Measurements from ENCODE around the gene NPFF.

Gene NPFF

DNA sequence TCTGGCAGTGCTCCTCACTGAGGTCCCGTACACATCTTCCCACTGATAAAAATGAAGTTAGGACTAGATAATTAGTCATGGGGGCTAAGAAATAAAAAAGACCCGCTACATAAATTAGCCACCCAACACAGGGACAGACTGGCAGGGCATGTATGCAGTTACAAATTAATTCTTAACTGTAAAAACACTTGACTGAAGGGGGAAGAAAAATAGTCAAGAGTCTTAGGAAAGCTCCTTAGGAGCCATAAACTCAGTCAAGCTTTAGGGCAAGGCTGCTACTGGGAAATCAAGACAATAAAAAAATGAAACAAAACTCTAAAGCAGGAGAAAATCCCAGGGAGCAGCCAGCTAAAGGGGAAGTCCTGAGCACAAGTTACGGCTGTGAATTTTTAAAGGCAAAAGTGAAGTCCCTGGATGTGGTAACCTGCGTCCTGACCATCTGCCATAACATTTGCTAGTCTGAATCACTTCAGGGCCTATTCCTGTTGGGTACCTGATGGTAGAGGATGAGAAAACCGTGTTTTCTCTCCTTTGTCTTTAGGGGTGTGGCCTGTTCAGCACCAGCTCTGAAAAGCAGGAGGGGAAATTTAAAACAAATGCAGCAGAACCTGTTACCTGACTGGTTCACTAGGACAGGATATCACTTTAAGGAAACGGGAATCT, 7.5 kb upstream of the NPFF start:
- no peak overlapping the region for H3K4me3 ChIP-seq (ENCODE audit: extremely low read depth, insufficient read depth, low read length, poor library complexity, severe bottlenecking)
- H3K4me1 ChIP-seq (ENCODE audit: control insufficient read depth, insufficient read depth, low read length, poor library complexity, severe bottlenecking): no peaks in the 10 kb centered on the region
- 88 to 95% methylated on average over 4 of the region's 6 CpGs for WGBS, 2 experiments (ENCODE audit: insufficient coverage in 2 of 2)
- no peak overlapping the region for H3K27ac ChIP-seq (ENCODE audit: low read depth, low read length, severe bottlenecking)
- H3K9me3 ChIP-seq (ENCODE audit: control insufficient read depth, low read length): no peaks in the 10 kb centered on the region
- peaks cover 96% of the 10 kb centered on the region for H3K36me3 ChIP-seq (ENCODE audit: control insufficient read depth, insufficient read depth, low read length)

- H3K9me3 ChIP-seq (ENCODE audit: control insufficient read depth, low read length): no peaks in the 10 kb centered on the region
- H3K36me3 ChIP-seq (ENCODE audit: control insufficient read depth, insufficient read depth, low read length): peaks cover 89% of the 10 kb centered on the region
- H3K4me1 ChIP-seq (ENCODE audit: control insufficient read depth, insufficient read depth, low read length, poor library complexity, severe bottlenecking): no peaks in the 10 kb centered on the region
- WGBS, 2 experiments (ENCODE audit: insufficient coverage in 2 of 2): 100% methylated on average over 4 of the region's 6 CpGs; no CpG with 5 or more reads in 1 of the 2 experiments
- no peak overlapping the region for H3K27ac ChIP-seq (ENCODE audit: low read depth, low read length, severe bottlenecking)
- H3K4me3 ChIP-seq (ENCODE audit: extremely low read depth, insufficient read depth, low read length, poor library complexity, severe bottlenecking): no peak overlapping the region
These were observed 6.6 kb upstream of the NPFF start for GRCh38 chr12:53513712-53514410.

DNA sequence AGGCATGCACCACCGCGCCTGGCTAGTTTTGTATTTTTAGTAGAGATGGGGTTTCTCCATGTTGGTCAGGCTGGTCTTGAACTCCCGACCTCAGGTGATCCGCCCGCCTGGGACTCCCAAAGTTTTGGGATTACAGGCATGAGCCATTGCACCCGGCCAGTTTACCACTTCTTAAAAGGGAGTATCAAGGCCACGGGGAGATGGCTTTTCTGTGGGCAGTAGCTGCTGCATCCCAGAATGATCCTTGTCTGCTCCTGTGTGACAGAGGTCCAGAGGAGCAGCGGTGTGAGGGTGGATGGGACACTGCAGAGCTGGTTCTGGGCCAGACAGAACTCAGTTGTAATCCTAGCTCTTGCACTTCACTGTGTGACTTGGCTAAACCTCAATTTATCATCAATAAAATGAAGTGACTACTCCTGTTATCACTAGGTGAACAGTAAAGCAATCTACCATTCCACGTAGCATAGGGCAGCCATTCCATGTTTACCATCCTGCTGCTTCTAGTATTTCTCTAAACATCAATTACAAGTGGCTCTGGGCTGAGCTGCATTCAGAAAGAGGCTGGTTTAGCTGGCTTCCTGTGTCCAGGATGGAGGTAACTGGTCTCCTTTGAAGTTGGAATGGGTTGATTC, 3.0 kb upstream of the NPFF start:
- no peaks in the 10 kb centered on the region for H3K4me1 ChIP-seq (ENCODE audit: control insufficient read depth, insufficient read depth, low read length, poor library complexity, severe bottlenecking)
- WGBS, 2 experiments (ENCODE audit: insufficient coverage in 2 of 2): 97% methylated on average over 9 of the region's 9 CpGs
- H3K9me3 ChIP-seq (ENCODE audit: control insufficient read depth, low read length): no peaks in the 10 kb centered on the region
- H3K36me3 ChIP-seq (ENCODE audit: control insufficient read depth, insufficient read depth, low read length): peaks cover 81% of the 10 kb centered on the region
- H3K4me3 ChIP-seq (ENCODE audit: extremely low read depth, insufficient read depth, low read length, poor library complexity, severe bottlenecking): no peak overlapping the region
- H3K27ac ChIP-seq (ENCODE audit: low read depth, low read length, severe bottlenecking): no peak overlapping the region

DNA sequence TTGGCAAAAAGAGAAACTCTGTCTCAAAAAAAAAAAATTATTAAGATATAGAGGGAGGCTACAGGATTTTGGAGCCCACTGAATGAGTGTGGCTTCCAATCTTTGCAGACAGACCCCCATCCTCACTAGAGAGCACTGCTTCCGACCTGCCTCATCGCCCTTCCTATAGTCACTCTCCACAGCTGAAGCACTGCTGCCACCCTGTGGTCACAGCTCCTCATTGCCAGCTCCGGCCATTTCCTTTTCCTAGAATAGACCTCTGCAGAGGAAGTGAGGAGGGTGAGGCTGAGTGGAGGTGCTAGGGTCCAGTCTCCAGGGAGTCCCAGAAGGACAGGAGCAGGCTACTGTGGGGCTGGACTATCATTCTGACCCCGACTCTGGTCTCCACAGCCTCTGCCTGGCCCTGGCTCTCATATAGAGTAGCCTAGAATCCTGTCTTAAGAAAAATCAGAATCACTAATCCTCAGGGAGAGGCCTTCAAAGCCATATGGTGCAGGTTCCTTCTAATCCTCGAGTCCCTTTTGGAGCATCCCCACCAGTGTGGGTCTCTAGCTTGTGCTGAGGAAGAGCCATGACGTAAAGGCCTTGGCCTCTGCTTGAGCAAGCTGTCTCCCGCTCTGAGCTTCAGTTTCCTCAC, 1.4 kb upstream of the NPFF start:
- no peak overlapping the region for H3K27ac ChIP-seq (ENCODE audit: low read depth, low read length, severe bottlenecking)
- no peak overlapping the region for H3K4me3 ChIP-seq (ENCODE audit: extremely low read depth, insufficient read depth, low read length, poor library complexity, severe bottlenecking)
- H3K4me1 ChIP-seq (ENCODE audit: control insufficient read depth, insufficient read depth, low read length, poor library complexity, severe bottlenecking): no peaks in the 10 kb centered on the region
- peaks cover 81% of the 10 kb centered on the region for H3K36me3 ChIP-seq (ENCODE audit: control insufficient read depth, insufficient read depth, low read length)
- WGBS, 2 experiments (ENCODE audit: insufficient coverage in 2 of 2): 42 to 58% methylated on average over 4 to 6 of the region's 7 CpGs
- no peaks in the 10 kb centered on the region for H3K9me3 ChIP-seq (ENCODE audit: control insufficient read depth, low read length)

GRCh38 chr12:53507603-53507885, 260 bp upstream of the NPFF start:
- peaks cover 79% of the 10 kb centered on the region for H3K36me3 ChIP-seq (ENCODE audit: control insufficient read depth, insufficient read depth, low read length)
- WGBS, 2 experiments (ENCODE audit: insufficient coverage in 2 of 2): 83 to 86% methylated on average over 2 to 3 of the region's 4 CpGs
- no peak overlapping the region for H3K27ac ChIP-seq (ENCODE audit: low read depth, low read length, severe bottlenecking)

GRCh38 chr12:53506450-53506785, 866 bp downstream of the NPFF start:
- no peak overlapping the region for H3K27ac ChIP-seq (ENCODE audit: low read depth, low read length, severe bottlenecking)
- H3K4me3 ChIP-seq (ENCODE audit: extremely low read depth, insufficient read depth, low read length, poor library complexity, severe bottlenecking): no peak overlapping the region
- no CpG with 5 or more reads among the region's 2 CpGs for WGBS, 2 experiments (ENCODE audit: insufficient coverage in 2 of 2)
- peaks cover 67% of the 10 kb centered on the region for H3K36me3 ChIP-seq (ENCODE audit: control insufficient read depth, insufficient read depth, low read length)
- H3K9me3 ChIP-seq (ENCODE audit: control insufficient read depth, low read length): no peaks in the 10 kb centered on the region
- H3K4me1 ChIP-seq (ENCODE audit: control insufficient read depth, insufficient read depth, low read length, poor library complexity, severe bottlenecking): peaks cover 11% of the 10 kb centered on the region

More at GRCh38 chr12:53507603-53507885, 260 bp upstream of the NPFF start:
- Histone ChIP-seq H3K4me1 (ENCODE audit: control insufficient read depth, insufficient read depth, low read length, poor library complexity, severe bottlenecking) (peaks cover under 1% of the 10 kb centered on the region), H3K4me3 (ENCODE audit: extremely low read depth, insufficient read depth, low read length, poor library complexity, severe bottlenecking) (no peak overlapping the region), H3K9me3 (ENCODE audit: control insufficient read depth, low read length) (no peaks in the 10 kb centered on the region)

- Histone ChIP-seq H3K4me3 (ENCODE audit: extremely low read depth, insufficient read depth, low read length, poor library complexity, severe bottlenecking) (no peak overlapping the region), H3K4me1 (ENCODE audit: control insufficient read depth, insufficient read depth, low read length, poor library complexity, severe bottlenecking) (peaks cover 11% of the 10 kb centered on the region), H3K27ac (ENCODE audit: low read depth, low read length, severe bottlenecking) (no peak overlapping the region), H3K36me3 (ENCODE audit: control insufficient read depth, insufficient read depth, low read length) (peaks cover 62% of the 10 kb centered on the region), H3K9me3 (ENCODE audit: control insufficient read depth, low read length) (no peaks in the 10 kb centered on the region)
- 93% methylated on average over 12 to 15 of the region's 19 CpGs for WGBS, 2 experiments (ENCODE audit: insufficient coverage in 2 of 2)
These were observed 1.5 kb downstream of the NPFF start for GRCh38 chr12:53505555-53506449.

DNA sequence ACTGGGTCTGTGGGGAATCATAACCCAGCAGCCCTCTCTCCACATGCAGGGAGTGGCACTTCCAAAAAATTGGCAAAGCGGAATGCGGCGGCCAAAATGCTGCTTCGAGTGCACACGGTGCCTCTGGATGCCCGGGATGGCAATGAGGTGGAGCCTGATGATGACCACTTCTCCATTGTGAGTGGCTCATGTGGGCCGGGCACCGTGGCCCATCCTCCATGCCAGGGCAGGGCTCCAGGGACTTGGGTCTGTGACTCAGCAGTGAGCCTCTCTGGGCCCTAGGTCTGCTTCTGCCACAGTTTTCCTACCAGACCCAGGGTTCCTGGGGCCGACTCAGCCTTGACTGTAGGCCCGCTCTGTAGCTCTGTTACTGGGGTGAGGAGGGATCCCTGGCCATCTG, 2.2 kb downstream of the NPFF start:
- Histone ChIP-seq H3K4me1 (ENCODE audit: control insufficient read depth, insufficient read depth, low read length, poor library complexity, severe bottlenecking) (peaks cover 12% of the 10 kb centered on the region), H3K36me3 (ENCODE audit: control insufficient read depth, insufficient read depth, low read length) (peaks cover 55% of the 10 kb centered on the region), H3K4me3 (ENCODE audit: extremely low read depth, insufficient read depth, low read length, poor library complexity, severe bottlenecking) (no peak overlapping the region), H3K9me3 (ENCODE audit: control insufficient read depth, low read length) (no peaks in the 10 kb centered on the region), H3K27ac (ENCODE audit: low read depth, low read length, severe bottlenecking) (no peak overlapping the region)
- 89 to 100% methylated on average over 8 to 9 of the region's 10 CpGs for WGBS, 2 experiments (ENCODE audit: insufficient coverage in 2 of 2)

DNA sequence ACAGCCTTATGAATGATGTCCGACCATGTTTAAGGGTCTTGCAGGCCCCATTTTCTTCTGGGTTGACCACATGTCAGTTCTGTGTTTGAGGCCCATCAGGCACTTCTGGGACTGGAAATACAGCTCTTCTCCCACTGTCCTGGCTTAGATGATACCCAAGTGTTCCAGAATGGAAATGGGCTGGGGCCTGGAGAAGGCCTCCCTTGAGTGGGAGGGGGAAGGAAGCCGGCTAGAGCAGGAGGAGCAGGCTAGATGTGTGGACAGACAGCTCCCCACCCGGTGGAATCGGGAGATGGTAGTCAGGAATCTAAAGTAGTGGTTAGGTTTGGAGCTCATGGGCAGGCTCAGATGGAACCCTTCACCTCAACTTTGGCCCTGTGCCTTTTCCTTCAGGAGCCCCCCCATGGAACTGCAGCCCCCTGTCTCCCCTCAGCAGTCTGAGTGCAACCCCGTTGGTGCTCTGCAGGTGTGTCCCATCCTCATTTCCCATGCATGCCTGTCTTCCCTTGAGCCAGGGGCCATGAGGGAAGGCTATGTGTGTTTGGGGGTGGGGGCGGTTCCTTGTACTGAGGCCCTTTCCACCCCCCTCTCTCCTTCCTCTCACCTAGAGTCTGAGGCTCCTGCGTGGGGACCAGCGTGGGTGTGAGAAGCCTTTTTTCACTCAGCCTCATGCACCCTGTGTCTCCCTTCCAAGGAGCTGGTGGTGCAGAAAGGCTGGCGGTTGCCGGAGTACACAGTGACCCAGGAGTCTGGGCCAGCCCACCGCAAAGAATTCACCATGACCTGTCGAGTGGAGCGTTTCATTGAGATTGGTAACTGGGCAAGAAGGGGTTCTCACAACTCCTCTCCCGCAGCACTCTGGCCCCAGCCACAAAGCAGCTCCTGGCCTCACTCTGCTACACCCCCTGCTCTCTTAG, 3.0 kb downstream of the NPFF start:
- Histone ChIP-seq H3K9me3 (ENCODE audit: control insufficient read depth, low read length) (no peaks in the 10 kb centered on the region), H3K36me3 (ENCODE audit: control insufficient read depth, insufficient read depth, low read length) (peaks cover 52% of the 10 kb centered on the region), H3K27ac (ENCODE audit: low read depth, low read length, severe bottlenecking) (no peak overlapping the region), H3K4me3 (ENCODE audit: extremely low read depth, insufficient read depth, low read length, poor library complexity, severe bottlenecking) (no peak overlapping the region), H3K4me1 (ENCODE audit: control insufficient read depth, insufficient read depth, low read length, poor library complexity, severe bottlenecking) (peaks cover 15% of the 10 kb centered on the region)
- WGBS, 2 experiments (ENCODE audit: insufficient coverage in 2 of 2): 97 to 99% methylated on average over 8 to 12 of the region's 14 CpGs
